Measurements from ENCODE around the gene ELANE. TPM values are rescaled to one million over a fixed set of nuclear protein-coding genes. Genes with fewer than 3 reads are reported as not detected.
"Not testable (repeated sequence)": the region's sequence is repeated elsewhere in the genome, so short reads cannot be mapped to it uniquely, and the experiment has no call there.

Gene ELANE
- total RNA-seq, 2 donors from 2014 or later: 1.4 TPM; not detected in 1

GRCh38 chr19:814152-815078, 37.7 kb upstream of the ELANE start:
- 87% methylated on average over 43 of the region's 49 CpGs for WGBS
- no peak for TF ChIP-seq CTCF (IDR thresholded peaks at IDR 0.05)
- peaks cover 8 to 20% of the 10 kb centered on the region in 2 donors for H3K36me3 ChIP-seq
- no peaks in the 10 kb centered on the region for H3K9me3 ChIP-seq
- DNase-seq (ENCODE audit: low spot score): no peak
- H3K27ac ChIP-seq: no peak overlapping the region
- no peaks in the 10 kb centered on the region for H3K27me3 ChIP-seq (replicated peaks; ENCODE audit: insufficient read depth)
- intact Hi-C loops (cut with DNase I): no loop called here
- H3K4me3 ChIP-seq: no peak overlapping the region
- no peaks in the 10 kb centered on the region for H3K4me1 ChIP-seq (replicated peaks)

DNA sequence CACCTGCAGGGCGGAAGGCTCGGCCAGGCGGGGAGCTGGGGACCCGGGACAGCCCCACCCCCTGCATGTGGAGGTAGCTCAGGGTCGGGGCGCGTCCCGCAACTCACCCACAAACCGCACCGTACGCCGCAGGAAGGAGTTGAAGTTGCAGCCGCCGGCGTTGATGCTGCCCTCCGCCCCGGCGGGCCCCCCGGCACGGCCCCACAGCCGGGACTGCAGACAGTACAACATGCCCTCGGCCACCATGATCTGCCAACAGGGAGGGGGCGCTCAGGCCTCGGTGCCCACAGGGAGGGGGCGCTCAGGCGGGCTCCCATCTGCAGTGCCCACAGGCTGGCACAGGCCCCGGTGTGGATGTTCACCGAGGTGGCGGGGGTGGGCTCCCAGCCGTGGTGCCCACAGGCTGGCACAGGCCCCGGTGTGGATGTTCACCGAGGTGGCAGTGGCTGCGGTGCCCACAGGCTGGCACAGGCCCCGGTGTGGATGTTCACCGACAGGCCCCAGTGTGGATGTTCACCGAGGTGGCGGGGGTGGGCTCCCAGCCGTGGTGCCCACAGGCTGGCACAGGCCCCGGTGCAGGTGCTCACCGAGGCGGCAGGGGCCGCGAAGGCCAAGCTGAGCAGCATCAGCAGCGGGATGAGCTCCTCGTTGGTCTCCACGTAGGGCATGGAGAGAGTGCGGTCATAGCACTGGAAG, 36.9 kb upstream of the ELANE start:
- no peak for DNase-seq (ENCODE audit: low spot score)
- H3K9me3 ChIP-seq: no peaks in the 10 kb centered on the region
- 87% methylated on average over 32 of the region's 47 CpGs for WGBS
- intact Hi-C loops (cut with DNase I): no loop called here
- peaks cover 8 to 14% of the 10 kb centered on the region in 2 donors for H3K36me3 ChIP-seq
- TF ChIP-seq POLR2A (IDR thresholded peaks at IDR 0.05): no peak
- TF ChIP-seq POLR2AphosphoS5 (IDR thresholded peaks at IDR 0.05): no peak
- TF ChIP-seq CTCF (IDR thresholded peaks at IDR 0.05): no peak
- no peaks in the 10 kb centered on the region for H3K27me3 ChIP-seq (replicated peaks; ENCODE audit: insufficient read depth)
- no peak overlapping the region for H3K4me3 ChIP-seq
- no peak overlapping the region for H3K27ac ChIP-seq
- no peaks in the 10 kb centered on the region for H3K4me1 ChIP-seq (replicated peaks)

DNA sequence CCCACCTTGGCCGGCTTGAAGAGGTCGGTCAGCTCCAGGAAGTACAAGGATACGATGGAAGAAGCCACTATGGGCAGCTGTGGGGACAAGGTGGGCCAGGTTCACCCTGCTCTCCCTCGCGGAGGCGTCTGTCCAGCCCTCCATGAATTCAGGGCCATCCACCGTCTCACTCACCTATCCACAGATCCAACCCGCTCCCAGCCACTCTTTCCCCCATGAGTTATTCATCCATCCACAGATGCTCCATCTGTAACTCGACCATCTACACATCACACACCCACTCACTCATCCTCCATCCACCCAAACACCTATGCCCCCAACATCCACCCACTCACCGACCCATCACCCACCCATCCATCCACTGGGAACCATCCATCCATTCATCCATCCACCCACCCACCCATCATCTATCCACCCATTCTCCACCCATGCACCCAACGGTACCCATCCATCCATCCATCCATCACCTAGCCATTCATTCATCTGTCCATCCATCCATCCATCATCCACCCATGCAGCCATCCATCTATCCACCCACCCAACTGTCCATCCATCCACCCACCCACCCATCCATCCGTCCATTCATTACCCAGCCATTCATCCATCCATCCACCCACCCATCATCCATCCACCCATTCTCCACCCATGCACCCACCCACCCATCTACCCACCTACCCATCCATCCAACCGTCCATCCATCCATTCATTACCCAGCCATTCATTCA, 36.2 kb upstream of the ELANE start:
- TF ChIP-seq CTCF (IDR thresholded peaks at IDR 0.05) (no peak), POLR2A (IDR thresholded peaks at IDR 0.05) (no peak), POLR2AphosphoS5 (IDR thresholded peaks at IDR 0.05) (no peak)
- no peak for DNase-seq (ENCODE audit: low spot score)
- 95% methylated on average over 13 of the region's 13 CpGs for WGBS
- Histone ChIP-seq H3K9me3 (no peaks in the 10 kb centered on the region), H3K4me1 (replicated peaks) (no peaks in the 10 kb centered on the region), H3K27me3 (replicated peaks; ENCODE audit: insufficient read depth) (no peaks in the 10 kb centered on the region), H3K4me3 (no peak overlapping the region), H3K27ac (no peak overlapping the region), H3K36me3 (peaks cover 2 to 7% of the 10 kb centered on the region in 2 donors)
- intact Hi-C loops (cut with DNase I): no loop called here

DNA sequence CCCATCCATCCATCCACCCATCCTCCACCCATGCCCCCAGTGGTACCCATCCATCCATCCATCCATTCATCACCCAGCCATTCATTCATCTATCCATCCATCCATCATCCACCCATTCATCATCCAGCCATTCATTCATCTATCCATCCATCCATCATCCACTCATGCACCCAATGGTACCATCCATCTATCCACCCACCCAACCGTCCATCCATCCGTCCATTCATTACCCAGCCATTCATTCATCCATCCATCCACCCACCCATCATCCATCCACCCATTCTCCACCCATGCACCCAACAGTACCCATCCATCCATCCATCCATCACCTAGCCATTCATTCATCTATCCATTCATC, 35.6 kb upstream of the ELANE start:
- intact Hi-C loops (cut with DNase I): no loop called here
- Histone ChIP-seq H3K4me1 (replicated peaks) (peaks cover 3% of the 10 kb centered on the region), H3K4me3 (no peak overlapping the region), H3K36me3 (peaks cover 0 to 2% of the 10 kb centered on the region in 2 donors), H3K9me3 (no peaks in the 10 kb centered on the region), H3K27me3 (replicated peaks; ENCODE audit: insufficient read depth) (no peaks in the 10 kb centered on the region), H3K27ac (no peak overlapping the region)
- WGBS: 95% methylated on average over 2 of the region's 2 CpGs
- DNase-seq (ENCODE audit: low spot score): no peak
- no peak for TF ChIP-seq CTCF (IDR thresholded peaks at IDR 0.05)
- TF ChIP-seq POLR2A (IDR thresholded peaks at IDR 0.05): no peak
- no peak for TF ChIP-seq POLR2AphosphoS5 (IDR thresholded peaks at IDR 0.05)

DNA sequence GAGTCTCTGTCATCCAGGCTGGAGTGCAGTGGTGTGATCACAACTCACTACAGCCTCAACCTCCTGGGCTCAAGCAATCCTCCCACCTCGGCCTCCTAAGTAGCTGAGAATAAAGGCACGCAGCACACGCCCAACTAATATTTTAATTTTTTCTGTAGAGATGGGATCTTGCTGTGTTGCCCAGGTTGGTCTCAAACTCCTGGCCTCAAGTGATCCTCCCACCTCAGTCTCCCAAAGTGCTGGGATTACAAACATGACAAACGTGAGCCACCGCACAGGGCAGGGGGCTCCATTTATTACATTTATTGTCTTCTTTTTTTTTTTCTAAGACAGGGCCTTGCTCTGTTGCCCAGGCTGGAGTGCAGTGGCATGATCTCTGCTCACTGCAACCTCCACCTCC, 31.9 kb upstream of the ELANE start:
- H3K4me3 ChIP-seq; intact Hi-C loops (cut with DNase I); H3K27ac ChIP-seq; H3K27me3 ChIP-seq (replicated peaks; ENCODE audit: insufficient read depth); DNase-seq (ENCODE audit: low spot score); H3K9me3 ChIP-seq; H3K36me3 ChIP-seq: not testable (repeated sequence)
- H3K4me1 ChIP-seq (replicated peaks): peaks cover 12% of the 10 kb centered on the region
- WGBS: 97% methylated on average over 5 of the region's 5 CpGs

Data from prostate gland (tissue), 2 donors.